ENCODE measurements around the gene MRPL24.

Gene MRPL24

DNA sequence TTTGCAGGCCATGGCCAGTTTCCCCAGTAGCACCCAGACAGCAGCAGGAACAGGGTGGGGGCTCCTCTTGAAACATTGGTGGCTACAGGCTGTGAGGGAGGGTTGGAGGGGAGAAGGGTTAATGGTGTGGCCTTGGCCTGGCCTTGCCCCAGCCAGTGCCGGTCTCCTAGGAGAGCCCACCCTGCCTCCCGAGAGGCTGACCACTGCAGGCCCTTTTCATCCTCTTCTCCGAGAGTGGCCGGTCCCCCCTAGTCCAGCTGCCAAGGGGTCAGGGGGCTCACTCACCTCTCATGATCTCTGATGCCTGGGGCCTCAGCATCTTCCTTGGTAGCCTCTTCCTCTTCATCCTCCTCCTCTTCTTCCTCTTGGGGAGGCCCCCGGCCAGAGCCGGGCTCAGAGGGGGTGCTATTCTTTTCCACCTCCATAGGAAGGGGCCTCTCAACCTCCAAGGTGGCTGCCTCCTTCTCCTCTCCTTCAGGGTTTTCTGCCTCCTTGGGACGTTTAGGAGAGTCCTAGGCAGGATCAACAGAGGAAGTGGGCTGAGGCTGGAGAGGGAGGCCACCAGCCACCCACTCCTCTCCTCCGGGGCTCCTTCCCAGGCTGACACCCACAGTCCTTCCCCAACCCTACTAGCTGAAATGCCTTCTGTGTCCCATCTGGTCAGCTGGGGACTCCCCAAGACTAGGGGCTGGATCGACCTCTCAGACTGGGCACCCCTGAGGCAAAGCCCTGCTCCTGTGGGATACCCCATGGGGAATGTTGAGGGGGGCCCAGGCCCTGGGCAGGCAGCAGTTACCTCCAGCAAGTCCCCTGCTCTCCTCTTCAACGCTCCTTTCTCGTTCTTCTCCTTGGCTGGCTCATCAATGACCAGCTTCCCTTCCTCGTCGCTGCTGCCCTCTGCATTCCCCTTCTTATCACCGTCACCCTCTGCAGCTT is 2.7 kb upstream of the MRPL24 start:
- TF ChIP-seq TAF1 (IDR thresholded peaks at IDR 0.05; ENCODE audit: borderline replicate concordance, insufficient read depth, low read length) (no peak), POLR2AphosphoS5 (IDR thresholded peaks at IDR 0.05; ENCODE audit: low read depth, low read length) (no peak), SIN3A (IDR thresholded peaks at IDR 0.05; ENCODE audit: borderline replicate concordance, insufficient read depth, low read length) (no peak), FOXP2 (optimal IDR thresholded peaks at IDR 0.05; ENCODE audit: borderline replicate concordance, extremely low read depth, extremely low read length, insufficient read depth) (no peak)
- TF ChIP-seq, protein P1, sequence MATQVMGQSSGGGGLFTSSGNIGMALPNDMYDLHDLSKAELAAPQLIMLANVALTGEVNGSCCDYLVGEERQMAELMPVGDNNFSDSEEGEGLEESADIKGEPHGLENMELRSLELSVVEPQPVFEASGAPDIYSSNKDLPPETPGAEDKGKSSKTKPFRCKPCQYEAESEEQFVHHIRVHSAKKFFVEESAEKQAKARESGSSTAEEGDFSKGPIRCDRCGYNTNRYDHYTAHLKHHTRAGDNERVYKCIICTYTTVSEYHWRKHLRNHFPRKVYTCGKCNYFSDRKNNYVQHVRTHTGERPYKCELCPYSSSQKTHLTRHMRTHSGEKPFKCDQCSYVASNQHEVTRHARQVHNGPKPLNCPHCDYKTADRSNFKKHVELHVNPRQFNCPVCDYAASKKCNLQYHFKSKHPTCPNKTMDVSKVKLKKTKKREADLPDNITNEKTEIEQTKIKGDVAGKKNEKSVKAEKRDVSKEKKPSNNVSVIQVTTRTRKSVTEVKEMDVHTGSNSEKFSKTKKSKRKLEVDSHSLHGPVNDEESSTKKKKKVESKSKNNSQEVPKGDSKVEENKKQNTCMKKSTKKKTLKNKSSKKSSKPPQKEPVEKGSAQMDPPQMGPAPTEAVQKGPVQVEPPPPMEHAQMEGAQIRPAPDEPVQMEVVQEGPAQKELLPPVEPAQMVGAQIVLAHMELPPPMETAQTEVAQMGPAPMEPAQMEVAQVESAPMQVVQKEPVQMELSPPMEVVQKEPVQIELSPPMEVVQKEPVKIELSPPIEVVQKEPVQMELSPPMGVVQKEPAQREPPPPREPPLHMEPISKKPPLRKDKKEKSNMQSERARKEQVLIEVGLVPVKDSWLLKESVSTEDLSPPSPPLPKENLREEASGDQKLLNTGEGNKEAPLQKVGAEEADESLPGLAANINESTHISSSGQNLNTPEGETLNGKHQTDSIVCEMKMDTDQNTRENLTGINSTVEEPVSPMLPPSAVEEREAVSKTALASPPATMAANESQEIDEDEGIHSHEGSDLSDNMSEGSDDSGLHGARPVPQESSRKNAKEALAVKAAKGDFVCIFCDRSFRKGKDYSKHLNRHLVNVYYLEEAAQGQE (IDR thresholded peaks at IDR 0.05; ENCODE audit: insufficient read depth in 1 of 2, low read depth in 2 of 2, low read length in 2 of 2): no peak

DNA sequence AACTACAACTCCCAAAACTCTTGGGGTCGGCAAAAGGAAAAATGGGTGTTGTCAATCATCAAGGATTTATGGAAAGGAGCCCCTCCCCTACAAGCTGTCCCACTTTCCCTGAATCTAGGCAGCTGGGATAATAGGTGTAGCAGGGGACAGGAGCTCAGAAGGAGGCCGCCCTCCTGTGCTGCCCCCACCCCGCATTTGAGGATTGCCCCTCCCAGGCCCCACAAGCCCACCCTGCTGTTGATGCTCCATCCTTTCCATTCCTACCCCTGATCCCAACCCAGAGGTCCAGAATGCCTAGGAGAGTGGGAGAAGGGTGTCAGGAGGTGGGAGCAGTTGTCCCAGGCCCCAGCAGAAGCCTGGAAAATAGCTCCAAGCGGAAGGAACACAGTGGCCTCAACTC is 1.9 kb upstream of the MRPL24 start:
- TF ChIP-seq FOXP2 (optimal IDR thresholded peaks at IDR 0.05; ENCODE audit: borderline replicate concordance, extremely low read depth, extremely low read length, insufficient read depth) (no peak), SIN3A (IDR thresholded peaks at IDR 0.05; ENCODE audit: borderline replicate concordance, insufficient read depth, low read length) (no peak), TAF1 (IDR thresholded peaks at IDR 0.05; ENCODE audit: borderline replicate concordance, insufficient read depth, low read length) (no peak), POLR2AphosphoS5 (IDR thresholded peaks at IDR 0.05; ENCODE audit: low read depth, low read length) (no peak)
- TF ChIP-seq, protein P1 (IDR thresholded peaks at IDR 0.05; ENCODE audit: insufficient read depth in 1 of 2, low read depth in 2 of 2, low read length in 2 of 2): no peak

DNA sequence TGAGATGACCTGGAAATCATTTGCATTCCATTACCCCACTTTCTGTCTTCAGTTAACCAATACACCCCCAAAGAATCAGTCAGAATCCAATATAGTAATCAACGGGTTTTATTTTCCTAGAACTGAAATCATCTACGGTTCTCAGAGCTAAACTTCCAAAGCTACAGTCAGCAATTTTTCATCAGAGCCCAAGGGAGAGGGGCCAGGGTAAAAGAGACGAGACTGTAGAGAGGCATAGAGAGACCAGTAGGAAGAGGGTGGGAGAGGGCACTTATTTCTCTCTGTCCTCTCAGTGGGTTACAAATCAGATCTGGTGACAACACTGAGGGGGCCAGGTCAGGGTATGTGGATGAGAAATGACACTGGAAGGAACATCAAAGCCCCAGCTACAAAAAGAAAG is 1.1 kb upstream of the MRPL24 start:
- TF ChIP-seq TAF1 (IDR thresholded peaks at IDR 0.05; ENCODE audit: borderline replicate concordance, insufficient read depth, low read length): no peak
- TF ChIP-seq SIN3A (IDR thresholded peaks at IDR 0.05; ENCODE audit: borderline replicate concordance, insufficient read depth, low read length): no peak
- TF ChIP-seq POLR2AphosphoS5 (IDR thresholded peaks at IDR 0.05; ENCODE audit: low read depth, low read length): no peak
- no peak for TF ChIP-seq FOXP2 (optimal IDR thresholded peaks at IDR 0.05; ENCODE audit: borderline replicate concordance, extremely low read depth, extremely low read length, insufficient read depth)
- TF ChIP-seq, protein P1 (IDR thresholded peaks at IDR 0.05; ENCODE audit: insufficient read depth in 1 of 2, low read depth in 2 of 2, low read length in 2 of 2): no peak

DNA sequence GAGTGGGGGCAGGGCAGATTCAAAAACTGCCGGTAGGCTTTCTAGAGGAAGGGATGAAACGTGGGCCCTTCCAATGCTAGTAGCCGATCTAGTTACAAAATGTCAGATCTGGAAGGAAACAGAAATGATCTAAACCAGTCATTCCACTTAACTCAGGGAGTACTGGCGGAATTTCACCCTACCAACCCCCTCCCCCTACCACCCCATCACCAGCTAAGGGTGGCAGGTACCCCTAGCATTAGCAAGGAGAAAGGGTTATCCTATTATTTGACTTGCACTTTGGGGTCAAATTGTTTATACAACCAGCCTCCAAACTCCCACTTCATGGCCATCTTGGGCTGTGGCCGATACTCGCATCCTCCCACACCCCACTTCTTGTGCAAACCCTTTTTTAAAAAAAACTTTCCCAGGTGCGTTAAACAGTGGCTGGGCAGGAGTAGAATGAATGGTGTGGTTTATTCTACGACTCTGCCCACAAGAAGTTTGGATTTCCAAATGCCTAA is 644 bp upstream of the MRPL24 start:
- TF ChIP-seq POLR2AphosphoS5 (IDR thresholded peaks at IDR 0.05; ENCODE audit: low read depth, low read length) (no peak), SIN3A (IDR thresholded peaks at IDR 0.05; ENCODE audit: borderline replicate concordance, insufficient read depth, low read length) (no peak), FOXP2 (optimal IDR thresholded peaks at IDR 0.05; ENCODE audit: borderline replicate concordance, extremely low read depth, extremely low read length, insufficient read depth) (no peak), TAF1 (IDR thresholded peaks at IDR 0.05; ENCODE audit: borderline replicate concordance, insufficient read depth, low read length) (no peak)
- TF ChIP-seq, protein P1 (IDR thresholded peaks at IDR 0.05; ENCODE audit: insufficient read depth in 1 of 2, low read depth in 2 of 2, low read length in 2 of 2): no peak
